Stimulated activated CD4-positive, alpha-beta T cell treated with anti-CD3 and anti-CD28 coated beads, Interleukin-15, amount 100 ng/mL, for 24 hours (primary cell): ENCODE data around the gene MKLN1.

Experiments
- DNase-seq: peaks from one replicate; pipeline ENCODE4 v3.0.0-alpha.2; 2020

MKLN1 gene

GRCh38 chr7:131355917-131356777, 28.5 kb downstream of the MKLN1 start:
- DNase-seq, result no peak

GRCh38 chr7:131357282-131357880, 29.7 kb downstream of the MKLN1 start:
- DNase-seq, result no peak

GRCh38 chr7:131358636-131359035, 31.0 kb downstream of the MKLN1 start:
- DNase-seq, result no peak

GRCh38 chr7:131359136-131359776, 31.6 kb downstream of the MKLN1 start:
- DNase-seq, result no peak

- no peak for DNase-seq
Observed at GRCh38 chr7:131363719-131364118, 36.0 kb downstream of the MKLN1 start.

- DNase-seq, result no peak
Observed at GRCh38 chr7:131364767-131365344, 37.2 kb downstream of the MKLN1 start.

- DNase-seq, result no peak
Observed at GRCh38 chr7:131365838-131366237, 38.2 kb downstream of the MKLN1 start.

- DNase-seq, result no peak
Observed at GRCh38 chr7:131369354-131369753, 41.7 kb downstream of the MKLN1 start.

- peak; percentile 25 for DNase-seq
Observed at GRCh38 chr7:131370523-131370968, 42.9 kb downstream of the MKLN1 start.

- no peak for DNase-seq
Observed at GRCh38 chr7:131371411-131371810, 43.7 kb downstream of the MKLN1 start.

- DNase-seq, result no peak
Observed at GRCh38 chr7:131372554-131372953, 44.9 kb downstream of the MKLN1 start.

GRCh38 chr7:131374821-131375220, 47.1 kb downstream of the MKLN1 start:
- no peak for DNase-seq

GRCh38 chr7:131381069-131381838, 53.6 kb downstream of the MKLN1 start:
- no peak for DNase-seq

- no peak for DNase-seq
Observed at GRCh38 chr7:131383417-131384285, 56.0 kb downstream of the MKLN1 start.

GRCh38 chr7:131384286-131384635, 56.6 kb downstream of the MKLN1 start:
- DNase-seq, result no peak

- DNase-seq, result no peak
Observed at GRCh38 chr7:131385039-131385605, 57.4 kb downstream of the MKLN1 start.

- no peak for DNase-seq
Observed at GRCh38 chr7:131388126-131388525, 60.5 kb downstream of the MKLN1 start.

- no peak for DNase-seq
Observed at GRCh38 chr7:131390275-131390674, 62.6 kb downstream of the MKLN1 start.

GRCh38 chr7:131391145-131391544, 63.5 kb downstream of the MKLN1 start:
- DNase-seq, result no peak

- DNase-seq, result no peak
Observed at GRCh38 chr7:131400681-131401176, 73.1 kb downstream of the MKLN1 start.

- DNase-seq, result no peak
Observed at GRCh38 chr7:131401194-131401593, 73.5 kb downstream of the MKLN1 start.
